OCI-LY7 (cell line): ENCODE data around the gene COL11A2.

Experiments
- CTCF ChIP-seq: fragments of 200-600 bp; sonication (generic); conservative IDR thresholded peaks from 2 replicates; pipeline ENCODE4 v1.5.1; 2014; ENCODE audit warnings: mild to moderate bottlenecking, antibody characterized with exemption, low read length, moderate library complexity, mixed read lengths
- EZH2phosphoT487 ChIP-seq: fragments of 200-600 bp; sonication (generic); IDR thresholded peaks from 2 replicates; pipeline ENCODE4 v1.6.1; 2018; ENCODE audit warnings: low read depth, borderline replicate concordance, mild to moderate bottlenecking, mixed run types, antibody characterized with exemption, low read length, moderate library complexity, mixed read lengths

GRCh38 chr6:33206027-33206863 is 14.0 kb upstream of the COL11A2 start:
- TF ChIP-seq CTCF (no peak), EZH2phosphoT487 (no peak)
